Activated CD4-positive, alpha-beta T cell treated with anti-CD3 and anti-CD28 coated beads, Interleukin-2, amount 50 U/mL, for 16 hours (primary cell): ENCODE data around the gene FOXD2.
A peak's percentile ranks its signal among the peaks of the same experiment; 100 is the strongest.

Experiments
- DNase-seq: peaks from one replicate; pipeline ENCODE4 v3.0.0-alpha.2; 2020

Gene FOXD2

DNA sequence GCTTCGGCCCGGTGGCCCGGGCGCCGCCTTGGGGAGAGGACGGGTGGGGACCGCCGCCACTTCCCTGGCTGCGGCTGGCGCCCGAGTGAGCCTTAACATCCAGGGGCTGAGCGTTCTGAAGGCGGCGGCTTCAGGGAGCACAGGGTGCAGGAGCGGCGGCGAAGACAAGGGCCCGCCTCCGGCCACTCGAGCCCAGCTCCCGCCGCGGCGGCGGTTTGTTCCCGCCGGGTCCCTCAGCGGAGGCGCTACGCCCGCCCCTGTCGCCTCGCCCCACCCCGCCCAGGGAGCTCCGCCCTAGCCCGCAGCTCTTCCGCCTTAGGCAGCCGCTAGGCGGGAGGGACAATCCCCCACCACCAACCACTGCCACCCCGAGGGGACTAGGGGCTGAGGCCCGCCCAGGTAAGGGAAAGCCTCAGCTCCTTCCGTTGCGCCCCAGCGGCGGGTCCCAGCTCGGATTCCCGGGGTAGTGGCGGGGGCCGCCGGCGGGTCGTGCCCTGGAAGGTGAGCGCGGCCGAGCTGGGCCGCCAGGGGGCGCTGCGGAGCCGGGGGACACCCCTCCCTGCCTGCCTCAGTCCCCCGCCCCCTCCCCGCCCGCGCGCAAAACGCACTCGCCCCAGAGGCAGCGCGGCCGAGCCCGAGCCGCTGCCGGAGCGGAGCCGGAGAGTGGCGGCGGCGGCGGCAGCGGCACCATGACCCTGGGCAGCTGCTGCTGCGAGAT lies at the start of gene FOXD2:
Gene FOXD2 (plus strand): TSS at position 598 of the 718 bp plus-strand sequence. CDS start 92 bp downstream, at position 690.
- DNase-seq = peak; percentile 91

DNA sequence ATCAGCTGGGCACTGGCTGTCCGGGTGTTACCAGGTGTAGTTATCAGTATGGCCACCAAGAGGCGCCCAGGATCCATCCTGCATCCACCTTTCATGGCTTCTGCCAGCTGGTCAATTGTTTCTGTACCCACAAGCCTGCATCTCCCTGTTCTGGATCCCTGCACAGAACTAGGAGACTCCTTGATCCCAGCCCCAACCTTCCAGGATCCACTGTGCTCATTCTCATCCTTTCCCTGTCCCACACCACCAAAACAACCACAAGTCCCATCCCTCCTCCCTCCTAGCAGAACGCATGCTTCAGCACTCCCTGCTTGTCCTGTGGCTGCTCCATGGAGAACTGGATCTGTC lies 49.0 kb upstream of the FOXD2 start:
- peak; percentile 56 for DNase-seq

GRCh38 chr1:47389731-47390130 lies 48.1 kb upstream of the FOXD2 start:
- no peak for DNase-seq

- DNase-seq = no peak
Measured at GRCh38 chr1:47390843-47391242, 47.0 kb upstream of the FOXD2 start.

- DNase-seq = no peak
Measured at GRCh38 chr1:47393141-47393540, 44.7 kb upstream of the FOXD2 start.

DNA sequence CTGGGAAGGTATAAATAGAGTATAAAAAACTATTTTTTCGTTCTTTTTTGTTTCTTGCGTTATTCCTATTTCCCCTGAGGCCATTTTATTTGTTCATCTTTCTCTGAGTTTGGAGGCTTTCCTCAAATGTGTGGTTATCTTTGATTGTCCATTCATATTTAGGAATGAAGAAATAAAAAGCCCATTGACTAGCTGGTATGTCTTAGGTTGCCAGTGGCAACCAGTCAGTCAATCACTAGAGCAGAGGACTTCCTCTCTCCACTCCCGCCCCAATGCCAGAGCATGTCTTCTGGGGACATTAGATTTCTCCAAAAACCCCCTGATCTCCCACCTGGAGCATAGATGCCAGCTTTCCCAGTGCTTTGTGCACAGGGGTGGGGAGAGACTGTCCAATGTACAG lies 42.4 kb upstream of the FOXD2 start:
- DNase-seq = no peak

- DNase-seq = no peak
Measured at GRCh38 chr1:47396671-47397196, 41.1 kb upstream of the FOXD2 start.

- no peak for DNase-seq
Measured at GRCh38 chr1:47399138-47399845, 38.6 kb upstream of the FOXD2 start.

DNA sequence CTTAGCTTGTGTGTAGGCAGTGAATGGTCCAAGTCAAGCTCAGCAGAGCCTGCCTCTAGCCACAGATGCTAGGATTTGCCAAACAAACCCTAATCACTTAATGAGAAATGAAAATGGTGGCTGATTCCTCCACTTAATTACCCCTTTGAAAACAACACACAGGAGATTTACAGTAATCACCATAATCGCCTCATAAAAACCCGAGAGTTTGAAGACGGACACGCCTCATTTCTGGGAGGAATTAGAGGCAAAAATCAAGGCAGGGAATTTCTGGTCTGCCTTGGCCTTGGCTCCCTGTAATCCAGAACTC lies 38.0 kb upstream of the FOXD2 start:
- DNase-seq = no peak

DNA sequence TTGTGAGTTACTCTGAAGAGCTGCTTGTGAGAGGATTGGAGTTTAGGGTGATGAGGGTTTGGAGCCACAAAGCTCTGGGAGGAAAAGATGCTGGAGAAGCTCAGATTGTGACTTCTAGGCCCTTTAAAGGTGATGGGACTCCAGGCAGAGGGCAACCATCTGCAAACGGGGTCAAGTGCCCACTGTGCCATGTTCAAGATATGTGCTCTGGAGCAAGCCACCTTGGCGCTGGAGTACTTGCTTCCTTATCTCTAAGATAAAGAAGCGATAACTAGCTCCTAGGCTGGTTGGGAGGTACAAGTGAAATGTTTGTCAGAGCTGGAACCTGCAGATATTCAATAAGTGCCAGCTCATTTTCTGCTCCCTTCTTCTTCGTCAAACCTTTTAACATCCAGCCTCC lies 36.1 kb upstream of the FOXD2 start:
- DNase-seq = no peak

DNA sequence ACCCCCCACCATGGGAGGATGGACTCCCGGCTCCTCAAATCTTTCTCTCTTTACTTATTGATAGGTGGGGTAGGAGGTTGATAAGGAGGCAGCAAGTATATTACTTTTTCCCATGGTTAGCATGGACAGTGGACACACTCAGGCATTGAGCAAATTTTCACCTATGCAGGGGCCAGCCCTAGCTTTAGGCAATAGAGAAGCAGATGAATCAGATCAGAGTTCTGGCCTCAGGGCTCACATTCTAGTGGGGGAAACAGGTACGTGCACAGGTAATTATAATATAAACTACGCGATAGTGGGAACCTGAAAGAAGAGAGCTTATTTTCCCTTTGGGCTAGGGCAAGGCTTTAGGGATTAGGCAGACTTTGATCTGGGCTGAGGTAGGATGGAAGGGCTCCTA lies 35.3 kb upstream of the FOXD2 start:
- no peak for DNase-seq

- no peak for DNase-seq
Measured at GRCh38 chr1:47403321-47403910, 34.4 kb upstream of the FOXD2 start.

DNA sequence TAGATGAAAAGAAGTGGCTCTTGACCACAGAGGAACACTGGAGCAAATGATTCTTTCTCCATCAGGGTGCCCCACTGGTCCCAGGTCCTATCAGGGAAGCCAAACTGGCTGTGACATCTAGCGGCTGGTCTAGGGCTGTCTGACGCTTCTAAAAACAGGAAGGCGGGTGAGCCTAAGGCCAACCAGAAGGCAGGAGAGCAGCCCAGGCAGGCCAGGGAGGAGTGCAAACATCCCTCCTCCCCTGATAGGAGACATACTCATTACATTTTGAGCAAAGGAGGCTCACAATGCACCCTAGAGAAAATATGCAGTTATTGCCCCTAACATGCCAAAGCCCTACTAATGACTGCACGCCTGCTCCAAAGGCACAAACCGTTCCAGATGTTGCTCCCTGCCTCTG lies 32.1 kb upstream of the FOXD2 start:
- DNase-seq = no peak

- DNase-seq = no peak
Measured at GRCh38 chr1:47406966-47407365, 30.9 kb upstream of the FOXD2 start.

- DNase-seq = no peak
Measured at GRCh38 chr1:47407481-47407880, 30.4 kb upstream of the FOXD2 start.

GRCh38 chr1:47409311-47410067 lies 28.4 kb upstream of the FOXD2 start:
- DNase-seq = no peak

DNA sequence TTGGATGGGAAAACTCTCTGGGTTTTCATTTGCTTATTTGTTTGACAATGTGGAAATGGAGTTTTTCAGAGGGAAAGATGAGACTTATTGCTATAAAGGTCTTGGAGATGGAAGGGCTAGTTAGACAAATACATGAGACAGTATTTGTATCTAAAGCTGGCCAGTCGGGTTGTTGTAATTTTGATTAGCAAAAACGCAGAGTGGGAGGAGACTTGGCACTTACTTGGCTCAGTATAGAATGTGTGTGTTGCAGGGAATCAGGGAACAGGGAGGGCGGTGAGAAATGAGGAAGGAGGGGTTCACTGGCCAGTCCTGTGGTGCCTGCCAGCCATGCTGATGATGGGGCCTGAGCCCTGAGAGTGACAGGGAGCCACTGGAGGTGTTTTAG lies 27.8 kb upstream of the FOXD2 start:
- DNase-seq = no peak

- no peak for DNase-seq
Measured at GRCh38 chr1:47411436-47411835, 26.4 kb upstream of the FOXD2 start.

DNA sequence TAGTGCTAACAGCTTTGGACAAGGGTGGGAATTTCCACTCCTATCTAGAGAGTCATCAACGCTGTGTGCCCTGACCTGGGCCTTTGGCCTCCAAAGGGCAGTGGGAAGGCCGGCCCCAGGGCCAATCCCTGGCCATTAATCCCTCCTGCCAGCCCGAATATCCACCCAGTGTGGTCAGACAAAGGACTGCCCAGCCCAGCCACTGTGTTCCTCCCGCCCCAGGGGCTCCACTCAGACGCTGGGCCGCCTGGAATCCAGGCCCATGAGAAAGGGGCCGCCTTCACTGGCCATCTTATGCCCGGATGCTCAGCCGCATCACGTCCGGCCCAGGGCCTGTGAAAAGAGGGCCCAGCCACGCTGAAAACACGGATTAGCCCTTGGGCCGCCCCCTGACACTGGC lies 25.4 kb upstream of the FOXD2 start:
- no peak for DNase-seq

DNA sequence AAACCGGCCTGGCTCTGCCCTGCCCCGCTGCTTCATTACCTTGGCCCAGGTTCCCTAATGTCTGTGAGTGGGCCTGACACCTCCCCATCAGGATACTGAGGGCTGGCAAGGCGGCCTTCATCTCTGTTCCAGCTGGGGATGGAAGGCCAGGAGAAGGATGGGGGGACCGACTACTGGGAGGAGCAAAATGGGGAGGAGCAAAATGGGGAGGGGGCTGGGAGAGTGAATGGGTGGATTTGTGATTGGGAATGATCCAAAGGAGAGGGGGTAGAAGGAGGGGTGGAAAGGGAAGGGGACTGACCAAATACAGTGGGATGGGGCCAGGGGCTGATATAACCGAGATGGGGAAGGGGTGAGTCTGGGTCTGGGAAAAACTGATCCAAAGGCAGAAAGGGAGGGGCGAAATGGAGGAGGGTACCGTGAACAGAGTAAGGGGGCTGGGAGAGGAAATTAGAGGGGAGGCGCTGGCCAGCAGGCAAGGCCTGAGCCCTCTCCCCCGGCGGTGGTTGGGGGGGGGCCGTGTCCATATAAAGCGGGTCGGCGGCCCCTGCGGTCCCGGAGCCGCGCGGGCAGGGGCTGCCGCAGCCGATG lies 22.0 kb upstream of the FOXD2 start, which contains the start of gene FOXE3:
Gene FOXE3 (plus strand): TSS at position 558 of the 591 bp plus-strand sequence. CDS start 31 bp downstream, at position 589.
- DNase-seq = no peak

DNA sequence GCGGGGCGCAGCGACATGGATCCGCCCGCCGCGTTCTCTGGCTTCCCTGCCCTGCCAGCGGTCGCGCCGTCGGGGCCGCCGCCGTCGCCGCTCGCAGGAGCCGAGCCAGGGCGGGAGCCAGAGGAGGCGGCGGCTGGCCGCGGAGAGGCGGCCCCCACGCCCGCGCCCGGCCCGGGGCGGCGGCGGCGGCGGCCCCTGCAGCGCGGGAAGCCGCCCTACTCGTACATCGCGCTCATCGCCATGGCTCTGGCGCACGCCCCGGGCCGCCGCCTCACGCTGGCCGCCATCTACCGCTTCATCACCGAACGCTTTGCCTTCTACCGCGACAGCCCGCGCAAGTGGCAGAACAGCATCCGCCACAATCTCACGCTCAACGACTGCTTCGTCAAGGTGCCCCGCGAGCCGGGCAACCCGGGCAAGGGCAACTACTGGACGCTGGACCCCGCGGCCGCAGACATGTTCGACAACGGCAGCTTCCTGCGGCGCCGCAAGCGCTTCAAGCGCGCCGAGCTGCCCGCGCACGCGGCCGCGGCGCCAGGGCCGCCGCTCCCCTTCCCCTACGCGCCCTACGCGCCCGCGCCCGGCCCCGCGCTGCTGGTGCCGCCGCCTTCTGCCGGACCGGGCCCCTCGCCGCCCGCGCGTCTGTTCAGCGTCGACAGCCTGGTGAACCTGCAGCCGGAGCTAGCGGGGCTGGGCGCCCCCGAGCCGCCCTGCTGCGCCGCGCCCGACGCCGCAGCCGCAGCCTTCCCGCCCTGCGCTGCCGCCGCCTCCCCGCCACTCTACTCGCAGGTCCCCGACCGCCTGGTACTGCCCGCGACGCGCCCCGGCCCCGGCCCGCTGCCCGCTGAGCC lies 21.3 kb upstream of the FOXD2 start:
- no peak for DNase-seq
